Uterus (tissue), 2 donors: ENCODE results near the gene ATP2A2.

Experiments used
- CTCF ChIP-seq, 4 experiments: fragments of 200-600 bp in 2 of 4; fragments of 450-650 bp in 2 of 4; sonication (generic) in 2 of 4; IDR thresholded peaks; one replicate each; pipeline ENCODE4 v1.5.1; 2016 to 2019; ENCODE audit warnings: antibody characterized with exemption in 4 of 4, mild to moderate bottlenecking in 2 of 4, moderate library complexity in 1 of 4
- POLR2A ChIP-seq, 2 donors: fragments of 450-650 bp; IDR thresholded peaks; one replicate each; pipeline ENCODE4 v1.6.1; 2016; ENCODE audit warnings: antibody characterized with exemption in 2 of 2, mild to moderate bottlenecking in 1 of 2, moderate library complexity in 1 of 2

DNA sequence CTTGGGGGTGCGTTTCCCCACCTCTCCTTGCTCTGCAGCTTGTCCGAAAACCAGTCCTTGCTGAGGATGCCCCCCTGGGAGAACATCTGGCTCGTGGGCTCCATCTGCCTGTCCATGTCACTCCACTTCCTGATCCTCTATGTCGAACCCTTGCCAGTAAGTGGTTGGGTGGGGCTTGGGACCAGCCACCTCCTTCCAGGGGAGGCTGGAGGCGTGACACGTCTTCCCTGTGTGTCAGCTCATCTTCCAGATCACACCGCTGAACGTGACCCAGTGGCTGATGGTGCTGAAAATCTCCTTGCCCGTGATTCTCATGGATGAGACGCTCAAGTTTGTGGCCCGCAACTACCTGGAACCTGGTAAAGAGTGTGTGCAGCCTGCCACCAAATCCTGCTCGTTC lies 64.9 kb downstream of the ATP2A2 start:
- TF ChIP-seq CTCF (IDR thresholded peaks at IDR 0.05) (no peak), POLR2A (IDR thresholded peaks at IDR 0.05) (no peak)
